ENCODE measurements around the gene POMC. TPM values are rescaled to one million over a fixed set of nuclear protein-coding genes. Genes with fewer than 3 reads are reported as not detected.

The POMC gene
- total RNA-seq, 1 experiment from 2014 or later = not detected

DNA sequence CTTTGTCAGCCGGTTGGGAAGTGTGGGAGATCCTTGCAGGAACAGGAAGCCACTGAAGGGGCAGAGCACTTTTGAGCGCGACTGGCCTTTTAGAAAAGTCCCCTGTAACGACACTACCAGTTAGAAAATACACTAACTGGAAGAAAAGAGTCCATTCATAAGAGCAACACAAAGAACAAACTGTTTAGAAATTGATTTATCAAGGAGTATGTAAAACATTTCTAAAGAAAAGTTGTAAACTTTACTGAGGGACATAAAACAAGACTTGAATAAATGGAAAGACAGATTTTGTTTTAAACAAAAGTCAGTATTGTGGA is 29.8 kb upstream of the POMC start:
- peaks cover 15% of the 10 kb centered on the region for H3K27me3 Mint-ChIP-seq (ENCODE audit: insufficient read depth, unreplicated experiment)
- DNase-seq (ENCODE audit: unreplicated experiment) = no peak
- no peaks in the 10 kb centered on the region for H3K9me3 Mint-ChIP-seq (ENCODE audit: unreplicated experiment)
- ChIA-PET CTCF (interaction anchor here (0.6 to 3.4 kb wide), 3 partner anchors 12 to 50 kb away, joined by 3 to 34 read pairs (median 16); no protein-coding TSS in a partner anchor), POLR2A (no interaction called here)
- BruUV-seq (replicated peaks) = no TSS peak
- no peaks in the 10 kb centered on the region for H3K4me1 Mint-ChIP-seq (ENCODE audit: insufficient read depth, unreplicated experiment)
- TF ChIP-seq, protein P1, sequence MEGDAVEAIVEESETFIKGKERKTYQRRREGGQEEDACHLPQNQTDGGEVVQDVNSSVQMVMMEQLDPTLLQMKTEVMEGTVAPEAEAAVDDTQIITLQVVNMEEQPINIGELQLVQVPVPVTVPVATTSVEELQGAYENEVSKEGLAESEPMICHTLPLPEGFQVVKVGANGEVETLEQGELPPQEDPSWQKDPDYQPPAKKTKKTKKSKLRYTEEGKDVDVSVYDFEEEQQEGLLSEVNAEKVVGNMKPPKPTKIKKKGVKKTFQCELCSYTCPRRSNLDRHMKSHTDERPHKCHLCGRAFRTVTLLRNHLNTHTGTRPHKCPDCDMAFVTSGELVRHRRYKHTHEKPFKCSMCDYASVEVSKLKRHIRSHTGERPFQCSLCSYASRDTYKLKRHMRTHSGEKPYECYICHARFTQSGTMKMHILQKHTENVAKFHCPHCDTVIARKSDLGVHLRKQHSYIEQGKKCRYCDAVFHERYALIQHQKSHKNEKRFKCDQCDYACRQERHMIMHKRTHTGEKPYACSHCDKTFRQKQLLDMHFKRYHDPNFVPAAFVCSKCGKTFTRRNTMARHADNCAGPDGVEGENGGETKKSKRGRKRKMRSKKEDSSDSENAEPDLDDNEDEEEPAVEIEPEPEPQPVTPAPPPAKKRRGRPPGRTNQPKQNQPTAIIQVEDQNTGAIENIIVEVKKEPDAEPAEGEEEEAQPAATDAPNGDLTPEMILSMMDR (IDR thresholded peaks at IDR 0.05; ENCODE audit: unreplicated experiment) = no peak
- H3K4me3 Mint-ChIP-seq (ENCODE audit: unreplicated experiment) = no peak overlapping the region
- no peaks in the 10 kb centered on the region for H3K36me3 Mint-ChIP-seq (ENCODE audit: insufficient read depth, unreplicated experiment)
- H3K27ac Mint-ChIP-seq (ENCODE audit: low read depth, unreplicated experiment) = no peak overlapping the region
- intact Hi-C loops (cut with micrococcal nuclease) = loop anchor here (5.0 kb wide), 1 partner anchor 371 kb away; no protein-coding TSS in a partner anchor

DNA sequence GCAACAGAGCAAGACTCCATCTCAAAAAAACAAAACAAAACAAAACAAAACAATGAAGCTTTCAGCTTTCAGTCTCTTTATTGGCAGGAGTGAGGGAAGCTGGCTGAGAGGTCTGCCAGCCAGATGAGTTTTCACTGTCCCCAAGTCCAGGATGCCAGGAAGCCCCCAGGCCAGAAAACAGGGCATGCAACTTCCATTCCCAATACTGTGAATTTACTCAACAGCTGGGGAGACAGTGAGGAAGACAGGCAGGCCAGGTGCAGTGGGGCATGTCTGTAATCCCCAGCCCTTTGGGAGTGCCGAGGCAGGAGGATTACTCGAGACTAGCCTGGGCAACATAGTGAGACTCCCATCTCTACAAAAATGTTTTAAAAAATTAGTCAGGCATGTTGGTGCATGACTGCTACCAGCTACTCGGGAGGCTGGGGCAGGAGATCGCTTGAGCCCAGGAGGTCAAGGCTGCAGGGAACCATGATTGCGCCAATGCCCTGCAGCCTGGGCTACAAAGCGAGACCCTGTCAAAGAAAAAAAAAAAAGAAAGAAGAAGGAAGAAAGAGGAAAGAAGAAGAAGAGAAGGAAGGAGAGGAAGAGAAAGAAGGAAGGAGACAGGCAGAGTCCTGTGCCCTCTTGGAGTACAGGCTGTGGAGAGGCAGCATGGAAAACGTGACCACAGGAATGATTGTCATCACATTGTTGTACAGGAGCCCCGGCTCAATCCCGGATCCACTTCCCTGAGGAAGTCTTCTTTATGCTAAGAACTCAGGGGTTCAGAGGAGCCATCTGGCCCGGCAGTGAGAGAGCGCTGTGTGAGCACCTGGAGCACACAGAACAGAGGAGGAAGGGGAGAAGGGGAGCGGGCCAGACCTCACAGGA is 29.2 kb upstream of the POMC start:
- no peak overlapping the region for H3K4me3 Mint-ChIP-seq (ENCODE audit: unreplicated experiment)
- intact Hi-C loops (cut with micrococcal nuclease) = loop anchor here (5.0 kb wide), 1 partner anchor 370 kb away; no protein-coding TSS in a partner anchor

DNA sequence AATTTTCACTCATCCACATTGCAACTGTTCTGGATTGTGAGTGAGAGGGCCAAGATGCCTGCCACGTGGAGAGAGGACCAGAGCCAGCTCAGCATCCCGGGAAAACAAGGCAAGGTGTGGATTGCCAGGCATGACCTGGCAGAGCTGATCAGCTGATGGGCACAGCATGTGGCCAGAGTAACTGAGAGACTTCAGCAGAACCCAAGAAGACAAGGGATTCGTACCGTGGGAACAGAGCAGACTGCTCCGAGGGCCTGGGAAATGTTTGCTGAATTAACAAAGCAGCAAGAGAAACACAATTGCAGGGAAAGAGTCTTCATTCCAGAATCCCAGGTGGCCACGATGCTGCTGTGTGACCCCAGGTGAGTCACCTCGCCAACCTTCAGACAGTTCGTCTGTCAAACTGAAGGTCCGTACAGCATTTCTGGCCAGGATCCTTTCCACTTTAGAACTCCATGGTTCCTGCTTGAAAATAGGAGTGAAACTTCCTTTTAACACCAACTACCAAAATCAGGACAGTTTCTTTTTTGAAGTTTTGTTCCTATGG is 26.3 kb upstream of the POMC start:
- Mint-ChIP-seq H3K36me3 (ENCODE audit: insufficient read depth, unreplicated experiment) (peaks cover 5% of the 10 kb centered on the region), H3K4me3 (ENCODE audit: unreplicated experiment) (no peak overlapping the region), H3K9me3 (ENCODE audit: unreplicated experiment) (no peaks in the 10 kb centered on the region), H3K4me1 (ENCODE audit: insufficient read depth, unreplicated experiment) (no peaks in the 10 kb centered on the region), H3K27ac (ENCODE audit: low read depth, unreplicated experiment) (no peak overlapping the region), H3K27me3 (ENCODE audit: insufficient read depth, unreplicated experiment) (peaks cover 15% of the 10 kb centered on the region)
- TF ChIP-seq, protein P1 (IDR thresholded peaks at IDR 0.05; ENCODE audit: unreplicated experiment) = no peak
- intact Hi-C loops (cut with micrococcal nuclease) = loop anchor here (5.0 kb wide), 1 partner anchor 367 kb away; no protein-coding TSS in a partner anchor
- POLR2A ChIA-PET = no interaction called here
- CTCF ChIA-PET = interaction anchor here (0.5 to 3.6 kb wide), 12 partner anchors 13 to 784 kb away, joined by 3 to 46 read pairs (median 6); partner anchors contain the start of gene POMC
- DNase-seq (ENCODE audit: unreplicated experiment) = no peak
- BruUV-seq (replicated peaks) = no TSS peak

More for the DNA sequence above, 29.2 kb upstream of the POMC start:
- peaks cover 3% of the 10 kb centered on the region for H3K36me3 Mint-ChIP-seq (ENCODE audit: insufficient read depth, unreplicated experiment)
- POLR2A ChIA-PET = interaction anchor here (0.6 kb wide), 1 partner anchor 63 kb away, joined by 4 read pairs; no protein-coding TSS in a partner anchor
- CTCF ChIA-PET = interaction anchor here (0.5 to 3.6 kb wide), 15 partner anchors 10 to 788 kb away, joined by 3 to 46 read pairs (median 5); partner anchors contain the start of gene POMC
- BruUV-seq (replicated peaks) = no TSS peak
- no peaks in the 10 kb centered on the region for H3K4me1 Mint-ChIP-seq (ENCODE audit: insufficient read depth, unreplicated experiment)
- H3K27ac Mint-ChIP-seq (ENCODE audit: low read depth, unreplicated experiment) = no peak overlapping the region
- no peaks in the 10 kb centered on the region for H3K9me3 Mint-ChIP-seq (ENCODE audit: unreplicated experiment)
- peaks cover 15% of the 10 kb centered on the region for H3K27me3 Mint-ChIP-seq (ENCODE audit: insufficient read depth, unreplicated experiment)
- no peak for DNase-seq (ENCODE audit: unreplicated experiment)
- TF ChIP-seq, protein P1 (IDR thresholded peaks at IDR 0.05; ENCODE audit: unreplicated experiment) = no peak

DNA sequence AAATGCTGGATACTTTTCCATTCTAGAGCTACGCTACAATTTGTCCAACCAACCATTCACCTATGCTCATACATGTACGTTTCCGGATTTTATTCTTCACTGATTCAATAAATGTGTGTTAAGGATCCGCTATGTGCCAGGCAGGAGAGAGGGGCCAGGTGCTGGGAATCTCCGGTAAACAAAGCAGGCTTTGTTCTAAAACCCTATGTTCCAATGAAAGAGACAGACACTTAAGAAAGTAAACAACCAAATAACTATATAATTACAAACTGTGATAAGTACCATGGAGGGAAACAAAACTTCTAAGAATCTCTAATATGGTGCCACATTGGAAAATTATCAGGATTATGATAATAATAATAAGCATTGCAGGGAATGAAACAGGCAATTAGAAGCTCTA is 22.2 kb upstream of the POMC start:
- ChIA-PET POLR2A (no interaction called here), CTCF (interaction anchor here (1.2 kb wide), 1 partner anchor 25 kb away, joined by 3 read pairs; no protein-coding TSS in a partner anchor)
- Mint-ChIP-seq H3K4me3 (ENCODE audit: unreplicated experiment) (no peak overlapping the region), H3K27ac (ENCODE audit: low read depth, unreplicated experiment) (no peak overlapping the region), H3K27me3 (ENCODE audit: insufficient read depth, unreplicated experiment) (no peaks in the 10 kb centered on the region), H3K9me3 (ENCODE audit: unreplicated experiment) (no peaks in the 10 kb centered on the region), H3K4me1 (ENCODE audit: insufficient read depth, unreplicated experiment) (no peaks in the 10 kb centered on the region), H3K36me3 (ENCODE audit: insufficient read depth, unreplicated experiment) (peaks cover 5% of the 10 kb centered on the region)
- intact Hi-C loops (cut with micrococcal nuclease) = no loop called here
- DNase-seq (ENCODE audit: unreplicated experiment) = no peak
- no TSS peak for BruUV-seq (replicated peaks)
- TF ChIP-seq, protein P1 (IDR thresholded peaks at IDR 0.05; ENCODE audit: unreplicated experiment) = no peak

Measured in MCF 10A (cell line).